NCI-H526 (cell line): ENCODE measurements around the gene PML.

ENCODE experiments used
- DNase-seq, 2 experiments: peaks; one replicate each; lab custom pipeline; 2025; lab: John Stamatoyannopoulos, UW

PML gene

GRCh38 chr15:73985101-73985873, 9.2 kb upstream of the PML start:
- DNase-seq: no peak

- no peak for DNase-seq
These were observed 8.3 kb upstream of the PML start for GRCh38 chr15:73986055-73986775.

GRCh38 chr15:73986776-73987056, 7.8 kb upstream of the PML start:
- no peak for DNase-seq

GRCh38 chr15:73987250-73987649, 7.3 kb upstream of the PML start:
- no peak for DNase-seq

GRCh38 chr15:73987681-73988444, 6.7 kb upstream of the PML start:
- DNase-seq: no peak

- DNase-seq: no peak
These were observed 6.0 kb upstream of the PML start for GRCh38 chr15:73988445-73988969.

- DNase-seq: no peak
These were observed 5.3 kb upstream of the PML start for GRCh38 chr15:73989001-73989798.

GRCh38 chr15:73990250-73991005, 4.1 kb upstream of the PML start:
- DNase-seq: no peak

- DNase-seq: no peak
These were observed 3.3 kb upstream of the PML start for GRCh38 chr15:73991260-73991659.

GRCh38 chr15:73991726-73992593, 2.6 kb upstream of the PML start, which contains the start of gene STOML1:
Gene STOML1 (minus strand): TSS chr15:73992295. CDS start chr15:73992223, 72 bp downstream.
- DNase-seq: peak; percentile 73 to 95

GRCh38 chr15:73992594-73992898, 2.0 kb upstream of the PML start:
- DNase-seq: no peak

- DNase-seq: no peak
These were observed 1.1 kb upstream of the PML start for GRCh38 chr15:73993211-73993994.

- DNase-seq: peak in 1 of 2 experiments; percentile 26
These were observed 551 bp downstream of the PML start for GRCh38 chr15:73994912-73995622.

GRCh38 chr15:73996267-73996666, 1.8 kb downstream of the PML start:
- no peak for DNase-seq

GRCh38 chr15:73996939-73997338, 2.4 kb downstream of the PML start:
- no peak for DNase-seq

GRCh38 chr15:73997986-73998385, 3.5 kb downstream of the PML start:
- no peak for DNase-seq

- DNase-seq: no peak
These were observed 12.5 kb downstream of the PML start for GRCh38 chr15:74006774-74007639.
